Stomach (tissue), 9 donors: ENCODE data around the gene STX18. TPM values are rescaled to one million over a fixed set of nuclear protein-coding genes. Genes with fewer than 3 reads are reported as not detected.

Experiments used
- DNase-seq, 2 donors: peaks; one replicate each; pipeline versions ENCODE4 v3.0.0 to v3.0.0-alpha.2; 2013 to 2019
- H3K27ac ChIP-seq, 5 donors: fragments of 200-600 bp in 4 of 5; sonication (generic) in 4 of 5; one replicate each; pipeline ENCODE4 v1.5.1; 2013 to 2019; ENCODE audit warnings: mild to moderate bottlenecking in 1 of 5, moderate library complexity in 1 of 5
- H3K27me3 ChIP-seq, 3 donors: fragments of 200-600 bp; sonication (generic); one replicate each; pipeline ENCODE4 v1.5.1; 2017 to 2019; ENCODE audit warnings: mixed run types in 1 of 3
- H3K36me3 ChIP-seq, 4 donors: fragments of 200-600 bp; sonication (generic); 1 replicate in 3 of 4; 2 replicates in 1 of 4; pipeline ENCODE4 v1.5.1; 2016 to 2019
- H3K4me1 ChIP-seq, 4 donors: fragments of 200-600 bp; sonication (generic); one replicate each; pipeline ENCODE4 v1.5.1; 2016 to 2019
- H3K4me3 ChIP-seq, 4 donors: fragments of 200-600 bp; sonication (generic) in 3 of 4; one replicate each; pipeline ENCODE4 v1.5.1; 2016 to 2019; ENCODE audit warnings: mild to moderate bottlenecking in 1 of 4
- H3K9me3 ChIP-seq, 4 donors: fragments of 200-600 bp; sonication (generic); one replicate each; pipeline ENCODE4 v1.5.1; 2016 to 2019
- CTCF ChIP-seq, 7 experiments: fragments of 450-650 bp in 4 of 7; fragments of 200-600 bp in 3 of 7; sonication (generic) in 3 of 7; IDR thresholded peaks; one replicate each; pipeline ENCODE4 v1.5.1; 2016 to 2019; ENCODE audit warnings: antibody characterized with exemption in 7 of 7, control low read depth in 2 of 7, mild to moderate bottlenecking in 1 of 7
- EP300 ChIP-seq: sonication (generic); formaldehyde crosslinking; IDR thresholded peaks from one replicate; pipeline ENCODE4 v1.6.1; 2017; ENCODE audit warnings: antibody characterized with exemption
- POLR2A ChIP-seq, 4 donors: fragments of 450-650 bp; IDR thresholded peaks; one replicate each; pipeline ENCODE4 v1.6.1; 2016; ENCODE audit warnings: antibody characterized with exemption in 4 of 4, control low read depth in 2 of 4, mild to moderate bottlenecking in 1 of 4, moderate library complexity in 1 of 4
- POLR2AphosphoS5 ChIP-seq, 3 donors: sonication (generic); formaldehyde crosslinking; IDR thresholded peaks; one replicate each; pipeline ENCODE4 v1.6.1; 2016; ENCODE audit warnings: antibody characterized with exemption in 3 of 3
- whole genome bisulfite sequencing, 5 donors: extraction: QIAGEN DNeasy Blood & Tissue Kit in 3 of 5; methylation state at CpG; one replicate each; pipeline versions ENCODE4 v1.1.5 to v1.1.7; 2013 to 2018; 5-methylcytosine and 5-hydroxymethylcytosine counted together
- intact Hi-C: fragments of 100-400 bp; cut with DNase I; formaldehyde crosslinking; loops from one replicate; pipeline ENCODE4 v1.15.1; 2023; ENCODE audit warnings: low total_unique reads
- polyA plus RNA-seq, 3 donors: library from polyadenylated mRNA; stranded (reverse); fragments of 200-250 nt; gene quantifications; one replicate each; pipeline ENCODE4 v1.2.3, GENCODE V29; 2013
- total RNA-seq, 5 donors: library from RNA; depleted of rRNA; stranded (reverse); fragments of >200 nt; gene quantifications; one replicate each; pipeline versions ENCODE4 v1.1.0 to v1.2.3, GENCODE V29; 2014 to 2016
- donor health status: healthy with polysubstance abuse.
- donor health status: Bipolar disorder and iron deficiency.
- donor health status: healthy.

STX18 gene
- total and polyA plus RNA-seq, 8 donors: 17.1 to 91.6 (median 26.3) TPM

- Histone ChIP-seq H3K36me3 (peaks cover 12 to 79% (median 73%) of the 10 kb centered on the region in 4 donors), H3K27ac (no peak overlapping the region), H3K27me3 (no peaks in the 10 kb centered on the region), H3K4me3 (no peak overlapping the region), H3K9me3 (no peaks in the 10 kb centered on the region), H3K4me1 (no peaks in the 10 kb centered on the region)
- peak in 1 of 2 donors; percentile 73 for DNase-seq
- intact Hi-C loops: no loop called here
- TF ChIP-seq EP300 (no peak), CTCF (IDR thresholded peaks at IDR 0.05) (peak in 3 of 7 experiments; percentile 6 to 46 (median 33)), POLR2A (IDR thresholded peaks at IDR 0.05) (no peak), POLR2AphosphoS5 (IDR thresholded peaks at IDR 0.05) (no peak)
- WGBS, 5 donors: 65 to 84% (median 69%) methylated on average over 6 to 7 of the region's 7 CpGs
These were observed 111.2 kb downstream of the STX18 start for GRCh38 chr4:4430492-4431195.

GRCh38 chr4:4428966-4429875 lies 112.6 kb downstream of the STX18 start:
- intact Hi-C loops: no loop called here
- peaks cover 16 to 80% (median 73%) of the 10 kb centered on the region in 4 donors for H3K36me3 ChIP-seq
- H3K9me3 ChIP-seq: no peaks in the 10 kb centered on the region
- 90 to 96% (median 93%) methylated on average over 10 of the region's 10 CpGs for WGBS, 5 donors
- no peak for DNase-seq
- no peaks in the 10 kb centered on the region for H3K4me1 ChIP-seq
- H3K4me3 ChIP-seq: no peak overlapping the region
- no peak overlapping the region for H3K27ac ChIP-seq
- H3K27me3 ChIP-seq: no peaks in the 10 kb centered on the region
- TF ChIP-seq CTCF (IDR thresholded peaks at IDR 0.05): no peak
- TF ChIP-seq POLR2A (IDR thresholded peaks at IDR 0.05): no peak

GRCh38 chr4:4427886-4428285 lies 114.0 kb downstream of the STX18 start:
- intact Hi-C loops: no loop called here
- 80 to 92% (median 87%) methylated on average over 5 of the region's 5 CpGs for whole genome bisulfite sequencing, 5 donors
- Histone ChIP-seq H3K27me3 (no peaks in the 10 kb centered on the region), H3K4me3 (no peak overlapping the region), H3K9me3 (no peaks in the 10 kb centered on the region), H3K27ac (no peak overlapping the region), H3K4me1 (no peaks in the 10 kb centered on the region), H3K36me3 (peaks cover 22 to 81% (median 73%) of the 10 kb centered on the region in 4 donors)
- TF ChIP-seq POLR2A (IDR thresholded peaks at IDR 0.05) (no peak), CTCF (IDR thresholded peaks at IDR 0.05) (no peak), EP300 (no peak), POLR2AphosphoS5 (IDR thresholded peaks at IDR 0.05) (no peak)
- DNase-seq: no peak

DNA sequence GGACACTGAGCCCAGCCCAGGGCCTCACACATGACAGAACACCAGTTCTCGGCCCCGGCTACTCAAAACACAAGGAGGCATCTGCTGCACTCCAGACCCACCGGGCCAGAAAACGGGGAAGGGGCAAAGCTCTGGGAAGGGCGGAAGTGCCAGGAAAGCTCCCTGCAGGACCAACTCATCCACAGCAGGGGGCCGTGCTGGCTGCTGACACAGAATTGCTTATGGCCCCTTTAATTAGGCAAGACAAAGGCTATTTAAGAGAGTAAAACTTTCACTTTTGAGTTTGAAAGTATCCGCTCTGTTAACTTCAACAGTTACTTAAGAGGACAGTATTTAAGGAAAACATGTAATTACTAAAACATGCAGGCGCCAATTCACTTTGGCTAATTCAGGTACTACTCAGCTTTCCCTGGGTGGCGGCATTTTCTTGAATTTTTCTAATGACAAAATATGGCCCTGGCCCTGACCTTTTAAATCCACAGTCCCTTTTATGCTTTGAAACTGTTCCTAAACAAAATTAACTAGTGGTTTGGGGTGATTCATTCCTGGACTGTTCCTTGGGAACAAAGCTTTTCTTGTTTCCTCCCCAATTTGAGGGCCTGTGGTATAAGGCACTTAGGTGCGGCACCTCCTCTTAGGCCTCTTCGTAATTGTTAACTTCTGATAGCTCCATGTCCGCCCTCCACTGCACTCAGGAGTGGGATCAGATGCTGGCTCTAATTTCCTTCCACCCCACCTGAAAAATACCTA lies 114.6 kb downstream of the STX18 start:
- 91 to 95% (median 94%) methylated on average over 11 to 12 of the region's 12 CpGs for WGBS, 5 donors
- Histone ChIP-seq H3K4me3 (no peak overlapping the region), H3K36me3 (peaks cover 21 to 81% (median 73%) of the 10 kb centered on the region in 4 donors), H3K9me3 (no peaks in the 10 kb centered on the region), H3K27me3 (no peaks in the 10 kb centered on the region), H3K4me1 (no peaks in the 10 kb centered on the region), H3K27ac (no peak overlapping the region)
- TF ChIP-seq CTCF (IDR thresholded peaks at IDR 0.05): no peak
- TF ChIP-seq EP300: no peak
- TF ChIP-seq POLR2A (IDR thresholded peaks at IDR 0.05): no peak
- TF ChIP-seq POLR2AphosphoS5 (IDR thresholded peaks at IDR 0.05): no peak
- intact Hi-C loops: no loop called here
- no peak for DNase-seq
